ENCODE data around the gene SLC23A3. TPM values are rescaled to one million over a fixed set of nuclear protein-coding genes. Genes with fewer than 3 reads are reported as not detected.

SLC23A3 gene
- total RNA-seq, 1 experiment from 2014 or later: 0.59 TPM

- TF ChIP-seq, protein P1, sequence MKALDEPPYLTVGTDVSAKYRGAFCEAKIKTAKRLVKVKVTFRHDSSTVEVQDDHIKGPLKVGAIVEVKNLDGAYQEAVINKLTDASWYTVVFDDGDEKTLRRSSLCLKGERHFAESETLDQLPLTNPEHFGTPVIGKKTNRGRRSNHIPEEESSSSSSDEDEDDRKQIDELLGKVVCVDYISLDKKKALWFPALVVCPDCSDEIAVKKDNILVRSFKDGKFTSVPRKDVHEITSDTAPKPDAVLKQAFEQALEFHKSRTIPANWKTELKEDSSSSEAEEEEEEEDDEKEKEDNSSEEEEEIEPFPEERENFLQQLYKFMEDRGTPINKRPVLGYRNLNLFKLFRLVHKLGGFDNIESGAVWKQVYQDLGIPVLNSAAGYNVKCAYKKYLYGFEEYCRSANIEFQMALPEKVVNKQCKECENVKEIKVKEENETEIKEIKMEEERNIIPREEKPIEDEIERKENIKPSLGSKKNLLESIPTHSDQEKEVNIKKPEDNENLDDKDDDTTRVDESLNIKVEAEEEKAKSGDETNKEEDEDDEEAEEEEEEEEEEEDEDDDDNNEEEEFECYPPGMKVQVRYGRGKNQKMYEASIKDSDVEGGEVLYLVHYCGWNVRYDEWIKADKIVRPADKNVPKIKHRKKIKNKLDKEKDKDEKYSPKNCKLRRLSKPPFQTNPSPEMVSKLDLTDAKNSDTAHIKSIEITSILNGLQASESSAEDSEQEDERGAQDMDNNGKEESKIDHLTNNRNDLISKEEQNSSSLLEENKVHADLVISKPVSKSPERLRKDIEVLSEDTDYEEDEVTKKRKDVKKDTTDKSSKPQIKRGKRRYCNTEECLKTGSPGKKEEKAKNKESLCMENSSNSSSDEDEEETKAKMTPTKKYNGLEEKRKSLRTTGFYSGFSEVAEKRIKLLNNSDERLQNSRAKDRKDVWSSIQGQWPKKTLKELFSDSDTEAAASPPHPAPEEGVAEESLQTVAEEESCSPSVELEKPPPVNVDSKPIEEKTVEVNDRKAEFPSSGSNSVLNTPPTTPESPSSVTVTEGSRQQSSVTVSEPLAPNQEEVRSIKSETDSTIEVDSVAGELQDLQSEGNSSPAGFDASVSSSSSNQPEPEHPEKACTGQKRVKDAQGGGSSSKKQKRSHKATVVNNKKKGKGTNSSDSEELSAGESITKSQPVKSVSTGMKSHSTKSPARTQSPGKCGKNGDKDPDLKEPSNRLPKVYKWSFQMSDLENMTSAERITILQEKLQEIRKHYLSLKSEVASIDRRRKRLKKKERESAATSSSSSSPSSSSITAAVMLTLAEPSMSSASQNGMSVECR (CRISPR knock-in tag; IDR thresholded peaks at IDR 0.05; ENCODE audit: borderline replicate concordance): no peak
Observed at GRCh38 chr2:219142329-219142728, 27.5 kb downstream of the SLC23A3 start (continued).

- Mint-ChIP-seq H3K36me3 (peaks cover 12% of the 10 kb centered on the region), H3K4me1 (no peaks in the 10 kb centered on the region), H3K27ac (no peak overlapping the region), H3K27me3 (ENCODE audit: low read depth) (no peaks in the 10 kb centered on the region; the same call in 1 of the 2 replicates), H3K9me3 (peaks cover 4% of the 10 kb centered on the region; the same call in 1 of the 2 replicates), H3K4me3 (no peak overlapping the region)
- ATAC-seq: no peak
- no peak for DNase-seq (ENCODE audit: low spot score)
- ChIA-PET CTCF (no interaction called here), POLR2A (no interaction called here)
- TF ChIP-seq ZMAT4 (CRISPR knock-in tag; IDR thresholded peaks at IDR 0.05): no peak
- TF ChIP-seq GABPB1 (CRISPR knock-in tag; IDR thresholded peaks at IDR 0.05): no peak
- TF ChIP-seq ZNF317 (CRISPR knock-in tag; IDR thresholded peaks at IDR 0.05; ENCODE audit: borderline replicate concordance, low read depth): no peak
- no peak for TF ChIP-seq RELA (CRISPR knock-in tag; IDR thresholded peaks at IDR 0.05; ENCODE audit: borderline replicate concordance)
- TF ChIP-seq PRRX2 (CRISPR knock-in tag; IDR thresholded peaks at IDR 0.05): no peak
Observed at GRCh38 chr2:219140722-219141121, 29.1 kb downstream of the SLC23A3 start.

DNA sequence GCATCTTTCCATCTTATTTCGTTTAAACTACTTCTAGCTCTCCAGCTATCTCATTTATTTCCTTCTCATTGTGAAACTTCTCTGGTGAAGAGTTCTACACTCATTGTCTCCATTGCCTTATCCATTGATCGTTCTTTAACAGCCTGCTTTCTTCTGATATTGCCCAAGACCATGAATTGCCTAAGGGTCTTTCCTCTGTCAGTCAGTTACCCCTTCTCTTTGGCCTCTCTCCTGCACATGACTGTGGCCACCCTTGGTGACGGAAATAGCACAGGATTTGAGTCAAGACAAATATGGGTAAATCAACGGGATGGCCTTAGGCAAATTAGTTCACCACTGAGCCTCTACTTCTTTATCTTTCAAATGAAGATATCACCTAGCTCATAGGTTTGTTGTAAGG lies 35.9 kb downstream of the SLC23A3 start:
- Mint-ChIP-seq H3K27ac (peak overlapping the region; percentile 15), H3K36me3 (no peaks in the 10 kb centered on the region), H3K9me3 (no peaks in the 10 kb centered on the region), H3K4me3 (no peak overlapping the region), H3K4me1 (peaks cover 9% of the 10 kb centered on the region), H3K27me3 (ENCODE audit: low read depth) (no peaks in the 10 kb centered on the region)
- no peak for DNase-seq (ENCODE audit: low spot score)
- peak; percentile 44; the same call in 1 of the 2 replicates for ATAC-seq
- CTCF ChIA-PET: interaction anchor here (0.8 to 2.5 kb wide), 5 partner anchors 15 to 104 kb away, joined by 3 to 13 read pairs (median 5); no protein-coding TSS in a partner anchor
- POLR2A ChIA-PET: no interaction called here
- no peak for TF ChIP-seq ZNF396 (CRISPR knock-in tag; IDR thresholded peaks at IDR 0.05; ENCODE audit: borderline replicate concordance)
- no peak for TF ChIP-seq FOXK1 (CRISPR knock-in tag; IDR thresholded peaks at IDR 0.05)
- no peak for TF ChIP-seq JUN (CRISPR knock-in tag; IDR thresholded peaks at IDR 0.05)
- TF ChIP-seq RORB (CRISPR knock-in tag; IDR thresholded peaks at IDR 0.05): no peak
- TF ChIP-seq NFYB (CRISPR knock-in tag; conservative IDR thresholded peaks at IDR 0.05; ENCODE audit: low read depth): no peak
- no peak for TF ChIP-seq ZNF317 (CRISPR knock-in tag; IDR thresholded peaks at IDR 0.05; ENCODE audit: borderline replicate concordance, low read depth)
- no peak for TF ChIP-seq ZNF138 (CRISPR knock-in tag; conservative IDR thresholded peaks at IDR 0.05)
- TF ChIP-seq SP1 (CRISPR knock-in tag; conservative IDR thresholded peaks at IDR 0.05): no peak
- TF ChIP-seq ZNF232 (CRISPR knock-in tag; IDR thresholded peaks at IDR 0.05): no peak
- no peak for TF ChIP-seq GABPB1 (CRISPR knock-in tag; IDR thresholded peaks at IDR 0.05)

DNA sequence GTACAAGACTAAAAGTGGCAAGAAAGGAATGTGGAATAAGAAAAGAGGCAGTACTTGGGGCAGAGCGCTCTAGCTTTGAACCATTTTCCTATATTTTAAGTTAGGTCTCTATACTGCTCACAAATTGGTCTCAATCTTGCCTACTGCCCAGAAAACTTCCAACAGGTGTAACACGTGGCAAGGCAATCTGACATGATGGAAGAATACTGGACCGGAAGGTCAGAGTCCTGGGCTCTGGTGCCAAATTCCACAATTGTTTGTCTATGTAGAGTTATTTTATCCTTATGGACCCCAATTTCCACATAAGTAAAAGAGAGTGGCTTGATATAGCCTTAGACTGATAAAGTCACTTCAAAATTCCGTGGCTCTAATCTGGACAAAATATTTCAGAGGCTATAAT lies 38.1 kb downstream of the SLC23A3 start:
- DNase-seq (ENCODE audit: low spot score) (no peak), ATAC-seq (no peak)
- Mint-ChIP-seq H3K4me3 (no peak overlapping the region), H3K4me1 (peaks cover 9% of the 10 kb centered on the region), H3K27me3 (ENCODE audit: low read depth) (no peaks in the 10 kb centered on the region), H3K27ac (no peak overlapping the region), H3K36me3 (no peaks in the 10 kb centered on the region), H3K9me3 (no peaks in the 10 kb centered on the region)
- ChIA-PET CTCF (interaction anchor here (1.0 to 1.7 kb wide), 6 partner anchors 9 to 151 kb away, joined by 3 to 7 read pairs (median 3); no protein-coding TSS in a partner anchor), POLR2A (no interaction called here)
- no peak for TF ChIP-seq CREM (CRISPR knock-in tag; IDR thresholded peaks at IDR 0.05)
